ENCODE data around the gene ARF3.

The ARF3 gene

DNA sequence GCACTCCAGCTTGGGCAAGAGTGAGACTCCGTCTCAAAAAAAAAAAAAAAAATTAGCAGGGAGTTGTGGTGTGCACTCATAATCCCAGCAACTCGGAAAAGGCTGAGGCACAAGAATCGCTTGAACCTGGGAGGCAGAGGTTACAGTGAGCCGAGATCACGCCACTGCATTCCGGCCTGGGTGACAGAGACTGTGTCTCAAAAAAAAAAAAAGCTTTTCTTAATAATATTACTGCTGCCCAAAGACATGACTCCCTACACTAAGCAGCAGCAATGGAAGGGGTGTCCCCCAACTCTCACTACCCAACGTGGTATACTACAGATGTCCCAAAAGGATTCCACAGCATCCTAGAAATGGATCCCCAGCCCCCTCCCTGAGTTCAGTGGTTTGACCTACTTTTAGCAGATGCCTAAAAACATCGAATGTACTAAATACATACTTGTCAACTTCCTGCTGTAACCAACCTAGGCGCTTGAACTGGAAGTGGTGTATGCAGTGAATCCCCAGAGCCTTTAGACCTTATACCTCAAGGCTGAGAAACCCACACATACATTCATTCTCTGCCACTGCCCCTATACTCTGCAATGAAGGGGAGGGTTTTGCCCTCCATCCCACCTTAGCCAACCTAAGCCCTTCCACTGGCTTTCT lies 23.5 kb downstream of the ARF3 start:
- H3K4me3 ChIP-seq: no peak overlapping the region
- H3K36me3 ChIP-seq (ENCODE audit: insufficient read depth, low read length): peaks cover 66% of the 10 kb centered on the region
- DNase-seq (ENCODE audit: low read depth, low spot score): no peak
- H3K27ac ChIP-seq: no peak overlapping the region
- H3K9ac ChIP-seq (ENCODE audit: insufficient read length): no peak overlapping the region
- TF ChIP-seq FOXP2 (optimal IDR thresholded peaks at IDR 0.05; ENCODE audit: control extremely low read depth, extremely low read length, insufficient read depth) (no peak), EZH2 (IDR thresholded peaks at IDR 0.05) (no peak), POLR2AphosphoS5 (IDR thresholded peaks at IDR 0.05; ENCODE audit: borderline replicate concordance, low read depth, low read length) (no peak)
- no peaks in the 10 kb centered on the region for H3K9me3 ChIP-seq (ENCODE audit: low read depth, low read length)

DNA sequence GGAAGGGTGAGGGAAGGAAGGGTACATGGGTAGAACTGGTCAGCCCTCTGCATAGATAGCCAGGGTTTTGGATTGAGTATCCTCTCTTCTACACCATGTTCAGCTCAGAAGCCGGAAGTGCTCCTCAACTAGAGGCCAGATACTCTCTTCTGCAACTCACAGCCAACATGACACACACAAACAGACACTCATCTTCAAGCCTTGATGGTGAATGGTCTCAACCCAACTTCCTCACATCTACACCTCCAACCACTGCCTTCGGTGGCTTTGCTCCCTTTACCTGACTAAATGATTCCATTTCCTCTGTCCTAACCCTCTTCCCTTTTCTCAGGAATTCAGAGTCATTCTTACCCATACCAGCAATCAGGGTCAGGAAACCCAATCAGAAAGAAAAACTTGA lies 24.4 kb downstream of the ARF3 start:
- no peak for TF ChIP-seq FOXP2 (optimal IDR thresholded peaks at IDR 0.05; ENCODE audit: control extremely low read depth, extremely low read length, insufficient read depth)
- no peak for TF ChIP-seq POLR2AphosphoS5 (IDR thresholded peaks at IDR 0.05; ENCODE audit: borderline replicate concordance, low read depth, low read length)
- TF ChIP-seq EZH2 (IDR thresholded peaks at IDR 0.05): no peak
- no peak for DNase-seq (ENCODE audit: low read depth, low spot score)
- H3K9me3 ChIP-seq (ENCODE audit: low read depth, low read length): no peaks in the 10 kb centered on the region
- peaks cover 60% of the 10 kb centered on the region for H3K36me3 ChIP-seq (ENCODE audit: insufficient read depth, low read length)
- no peak overlapping the region for H3K4me3 ChIP-seq
- no peak overlapping the region for H3K9ac ChIP-seq (ENCODE audit: insufficient read length)
- no peak overlapping the region for H3K27ac ChIP-seq

DNA sequence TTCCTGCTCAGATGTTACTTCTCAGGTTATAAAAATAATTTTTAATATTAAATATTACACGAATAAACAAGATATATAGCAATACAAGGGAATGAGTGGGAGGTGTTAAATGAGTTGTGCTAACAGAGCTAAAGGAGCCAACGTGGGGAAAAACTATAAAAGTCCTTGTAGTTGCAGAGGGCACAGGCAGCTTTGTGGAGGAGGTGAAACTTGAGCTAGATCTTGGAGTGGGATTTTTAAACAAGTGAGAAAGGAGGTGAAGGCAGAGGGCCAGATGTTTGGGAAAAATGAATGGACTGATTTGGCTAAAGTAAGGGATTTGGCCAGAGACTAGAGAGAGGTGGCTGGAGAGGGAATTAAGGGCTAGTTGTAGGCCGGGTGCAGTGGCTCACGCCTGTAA lies 26.8 kb downstream of the ARF3 start:
- DNase-seq (ENCODE audit: low read depth, low spot score): no peak
- Histone ChIP-seq H3K27ac (no peak overlapping the region), H3K9me3 (ENCODE audit: low read depth, low read length) (no peaks in the 10 kb centered on the region), H3K36me3 (ENCODE audit: insufficient read depth, low read length) (peaks cover 47% of the 10 kb centered on the region), H3K4me3 (no peak overlapping the region), H3K9ac (ENCODE audit: insufficient read length) (no peak overlapping the region)
- no peak for TF ChIP-seq POLR2AphosphoS5 (IDR thresholded peaks at IDR 0.05; ENCODE audit: borderline replicate concordance, low read depth, low read length)
- no peak for TF ChIP-seq EZH2 (IDR thresholded peaks at IDR 0.05)
- no peak for TF ChIP-seq FOXP2 (optimal IDR thresholded peaks at IDR 0.05; ENCODE audit: control extremely low read depth, extremely low read length, insufficient read depth)

DNA sequence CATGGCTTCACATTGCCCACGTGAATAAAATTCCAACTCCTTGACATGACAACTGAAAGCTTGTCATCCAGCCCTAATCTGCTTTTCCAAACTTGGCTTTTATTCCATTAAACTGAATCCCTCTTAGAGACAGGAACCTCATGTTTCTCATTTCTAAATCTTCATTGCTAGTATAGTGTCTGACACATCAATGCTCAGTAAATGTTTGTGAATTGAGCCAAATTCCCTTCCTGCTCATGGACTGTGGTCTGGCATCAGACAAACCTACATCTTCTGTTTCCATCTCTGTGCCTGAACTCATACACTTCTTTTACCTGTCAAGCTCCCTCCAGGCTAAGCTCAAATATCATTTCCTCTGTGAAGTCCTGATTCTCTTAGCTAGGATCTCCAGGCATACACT lies 27.7 kb downstream of the ARF3 start:
- no peak overlapping the region for H3K27ac ChIP-seq
- H3K4me3 ChIP-seq: no peak overlapping the region
- H3K9me3 ChIP-seq (ENCODE audit: low read depth, low read length): no peaks in the 10 kb centered on the region
- no peak for DNase-seq (ENCODE audit: low read depth, low spot score)
- H3K36me3 ChIP-seq (ENCODE audit: insufficient read depth, low read length): peaks cover 40% of the 10 kb centered on the region
- TF ChIP-seq POLR2AphosphoS5 (IDR thresholded peaks at IDR 0.05; ENCODE audit: borderline replicate concordance, low read depth, low read length): no peak
- no peak for TF ChIP-seq EZH2 (IDR thresholded peaks at IDR 0.05)
- no peak for TF ChIP-seq FOXP2 (optimal IDR thresholded peaks at IDR 0.05; ENCODE audit: control extremely low read depth, extremely low read length, insufficient read depth)
- no peak overlapping the region for H3K9ac ChIP-seq (ENCODE audit: insufficient read length)

DNA sequence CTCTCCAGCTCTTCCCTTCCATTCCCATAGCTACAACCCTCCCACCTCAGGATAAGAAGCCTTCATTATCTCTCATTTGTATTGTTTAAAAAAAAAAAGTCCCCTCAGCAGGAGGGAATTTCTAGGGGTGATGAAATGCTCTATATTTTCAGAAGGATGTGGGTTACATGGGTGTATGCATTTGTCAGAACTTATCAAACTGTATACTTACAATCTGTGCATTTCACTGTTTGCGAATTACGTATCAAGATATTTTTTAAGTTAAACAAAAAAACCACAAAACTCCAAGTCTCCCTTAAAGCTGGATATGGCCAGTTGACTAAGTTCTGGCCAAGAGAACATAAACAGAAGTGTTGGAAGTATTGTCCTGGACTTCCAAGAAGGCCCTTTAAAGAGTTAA lies 30.0 kb downstream of the ARF3 start:
- TF ChIP-seq EZH2 (IDR thresholded peaks at IDR 0.05): no peak
- TF ChIP-seq POLR2AphosphoS5 (IDR thresholded peaks at IDR 0.05; ENCODE audit: borderline replicate concordance, low read depth, low read length): no peak
- no peak for TF ChIP-seq FOXP2 (optimal IDR thresholded peaks at IDR 0.05; ENCODE audit: control extremely low read depth, extremely low read length, insufficient read depth)

DNA sequence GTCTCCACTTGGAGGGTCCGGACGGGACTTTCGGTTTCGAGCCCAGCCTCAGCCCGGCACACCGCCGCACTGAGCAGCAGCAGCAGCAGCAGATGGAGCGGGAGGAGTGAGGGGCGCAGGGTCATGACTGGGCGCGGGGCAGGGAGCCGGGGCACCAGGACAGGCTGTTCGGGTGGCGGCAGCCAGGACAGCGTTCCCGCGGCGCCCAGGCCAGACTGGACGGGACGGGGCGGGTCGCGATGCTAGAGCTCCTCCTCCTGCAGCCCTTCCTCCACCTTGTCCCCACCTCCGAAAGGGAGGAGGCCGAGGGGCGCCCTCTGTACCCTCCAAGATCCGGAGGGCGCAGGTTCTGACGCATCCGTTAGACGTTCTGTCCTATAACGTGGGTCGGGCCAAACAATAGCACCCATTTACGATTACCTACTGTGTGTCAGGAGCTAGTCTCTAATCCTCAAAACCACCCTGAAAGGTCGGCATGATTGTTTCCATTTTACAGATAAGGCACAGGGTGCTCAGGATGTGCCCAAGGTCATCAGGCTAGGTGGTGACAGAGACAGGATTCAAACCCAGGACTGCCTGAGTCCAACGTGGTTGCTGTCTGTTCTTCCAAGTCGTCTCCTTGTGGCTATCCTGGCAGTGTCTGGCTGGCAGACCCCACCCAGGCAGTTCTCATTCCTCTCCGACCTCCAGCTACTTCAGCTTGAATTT lies 31.8 kb downstream of the ARF3 start, which contains the start of gene FKBP11:
Gene FKBP11, minus strand, starts transcription at position 189 of the 708 bp plus-strand sequence. Its CDS starts 64 bp downstream, at position 125.
- H3K4me3 ChIP-seq: peak within 1 kb of the TSS; percentile 88
- no peak for DNase-seq (ENCODE audit: low read depth, low spot score)
- TF ChIP-seq POLR2AphosphoS5 (IDR thresholded peaks at IDR 0.05; ENCODE audit: borderline replicate concordance, low read depth, low read length) (no peak; the same call in 1 of the 2 replicates), EZH2 (IDR thresholded peaks at IDR 0.05) (no peak), FOXP2 (optimal IDR thresholded peaks at IDR 0.05; ENCODE audit: control extremely low read depth, extremely low read length, insufficient read depth) (no peak)
- peaks cover 16% of the 10 kb centered on the region; the same call in 1 of the 2 replicates for H3K36me3 ChIP-seq (ENCODE audit: insufficient read depth, low read length)
- peak within 1 kb of the TSS; percentile 77 for H3K9ac ChIP-seq (ENCODE audit: insufficient read length)
- H3K27ac ChIP-seq: no peak within 1 kb of the TSS
- no peaks in the 10 kb centered on the region for H3K9me3 ChIP-seq (ENCODE audit: low read depth, low read length)

More for the DNA sequence above, 30.0 kb downstream of the ARF3 start:
- Histone ChIP-seq H3K4me3 (no peak overlapping the region), H3K36me3 (ENCODE audit: insufficient read depth, low read length) (peaks cover 23% of the 10 kb centered on the region), H3K27ac (no peak overlapping the region; the same call in 1 of the 2 replicates), H3K9ac (ENCODE audit: insufficient read length) (no peak overlapping the region), H3K9me3 (ENCODE audit: low read depth, low read length) (no peaks in the 10 kb centered on the region)
- no peak for DNase-seq (ENCODE audit: low read depth, low spot score)

DNA sequence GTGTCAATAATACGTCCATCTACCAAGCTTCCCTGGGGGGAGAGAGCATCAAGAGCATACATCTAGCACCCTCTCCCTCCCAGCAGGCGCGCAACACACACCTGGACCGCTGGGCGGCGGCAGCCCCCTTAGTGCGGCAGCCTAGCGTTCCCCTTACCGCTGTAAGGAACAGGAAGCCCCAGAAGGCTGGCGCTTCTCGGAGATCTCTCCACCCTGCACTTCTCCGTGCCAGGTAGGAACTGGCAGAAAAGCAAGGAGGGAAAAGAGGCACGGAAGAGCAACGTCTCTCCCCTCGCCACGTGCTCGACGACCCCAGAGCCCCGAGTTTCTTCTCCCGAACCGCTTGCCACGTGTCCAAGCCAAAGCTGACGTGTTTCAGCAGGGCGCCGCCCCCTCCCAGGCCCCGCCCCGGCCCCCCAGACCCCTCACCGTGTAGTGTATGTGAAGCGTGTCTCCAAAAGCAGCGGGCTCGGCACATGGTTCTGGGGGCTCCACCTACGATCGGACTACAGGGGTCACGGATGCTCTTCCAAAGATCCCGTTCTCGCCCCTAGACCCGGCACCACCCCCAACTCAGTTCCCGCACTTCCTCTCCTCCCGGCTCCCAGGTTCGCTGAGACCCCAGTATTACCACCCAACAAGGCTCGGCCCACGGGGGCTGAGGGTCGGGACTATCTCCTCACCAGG lies 32.5 kb downstream of the ARF3 start:
- H3K9ac ChIP-seq (ENCODE audit: insufficient read length): peak overlapping the region; percentile 77
- TF ChIP-seq FOXP2 (optimal IDR thresholded peaks at IDR 0.05; ENCODE audit: control extremely low read depth, extremely low read length, insufficient read depth) (no peak), POLR2AphosphoS5 (IDR thresholded peaks at IDR 0.05; ENCODE audit: borderline replicate concordance, low read depth, low read length) (peak; percentile 45)
- H3K36me3 ChIP-seq (ENCODE audit: insufficient read depth, low read length): peaks cover 12% of the 10 kb centered on the region; the same call in 1 of the 2 replicates
- no peaks in the 10 kb centered on the region for H3K9me3 ChIP-seq (ENCODE audit: low read depth, low read length)
- no peak for DNase-seq (ENCODE audit: low read depth, low spot score)
- no peak overlapping the region for H3K27ac ChIP-seq
- peak overlapping the region; percentile 88 for H3K4me3 ChIP-seq

DNA sequence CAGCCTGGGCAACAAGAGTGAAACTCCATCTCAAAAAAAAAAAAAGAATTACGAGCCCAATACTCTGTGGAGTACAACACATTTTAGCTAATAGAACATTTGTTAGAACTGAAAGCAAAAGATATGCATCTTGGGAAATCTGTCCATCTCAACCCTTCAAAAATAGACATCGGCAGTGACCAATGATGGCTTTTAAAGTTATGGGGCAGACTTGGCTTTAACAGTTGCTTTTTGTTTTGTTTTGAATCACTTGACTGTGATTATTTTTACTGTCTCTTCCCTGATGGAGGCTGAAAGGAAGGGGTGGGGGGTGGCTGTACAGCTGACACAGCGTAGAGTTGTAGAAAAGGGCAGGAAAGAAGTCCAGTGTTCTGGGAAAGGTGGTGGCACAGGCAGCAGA lies 34.2 kb downstream of the ARF3 start:
- no peaks in the 10 kb centered on the region for H3K9me3 ChIP-seq (ENCODE audit: low read depth, low read length)
- DNase-seq (ENCODE audit: low read depth, low spot score): no peak
- H3K36me3 ChIP-seq (ENCODE audit: insufficient read depth, low read length): peaks cover 5% of the 10 kb centered on the region; the same call in 1 of the 2 replicates
- TF ChIP-seq POLR2AphosphoS5 (IDR thresholded peaks at IDR 0.05; ENCODE audit: borderline replicate concordance, low read depth, low read length): no peak
- no peak for TF ChIP-seq FOXP2 (optimal IDR thresholded peaks at IDR 0.05; ENCODE audit: control extremely low read depth, extremely low read length, insufficient read depth)
- no peak for TF ChIP-seq EZH2 (IDR thresholded peaks at IDR 0.05)
- H3K9ac ChIP-seq (ENCODE audit: insufficient read length): no peak overlapping the region
- H3K4me3 ChIP-seq: no peak overlapping the region
- H3K27ac ChIP-seq: no peak overlapping the region

All from SK-N-MC (cell line).